Measurements from ENCODE around the gene APCDD1.
"Not testable (repeated sequence)": the region's sequence is repeated elsewhere in the genome, so short reads cannot be mapped to it uniquely, and the experiment has no call there.

- not testable (repeated sequence) for TF ChIP-seq CTCF, POLR2A (IDR thresholded peaks at IDR 0.05)
Observed at GRCh38 chr18:10505892-10506291, 51.5 kb downstream of the APCDD1 start.

Measured in thyroid gland (tissue), 4 donors.